Measurements from ENCODE around the gene SATL1. TPM values are rescaled to one million over a fixed set of nuclear protein-coding genes. Genes with fewer than 3 reads are reported as not detected.
"Not testable (repeated sequence)": the region's sequence is repeated elsewhere in the genome, so short reads cannot be mapped to it uniquely, and the experiment has no call there.

The SATL1 gene, protein sequence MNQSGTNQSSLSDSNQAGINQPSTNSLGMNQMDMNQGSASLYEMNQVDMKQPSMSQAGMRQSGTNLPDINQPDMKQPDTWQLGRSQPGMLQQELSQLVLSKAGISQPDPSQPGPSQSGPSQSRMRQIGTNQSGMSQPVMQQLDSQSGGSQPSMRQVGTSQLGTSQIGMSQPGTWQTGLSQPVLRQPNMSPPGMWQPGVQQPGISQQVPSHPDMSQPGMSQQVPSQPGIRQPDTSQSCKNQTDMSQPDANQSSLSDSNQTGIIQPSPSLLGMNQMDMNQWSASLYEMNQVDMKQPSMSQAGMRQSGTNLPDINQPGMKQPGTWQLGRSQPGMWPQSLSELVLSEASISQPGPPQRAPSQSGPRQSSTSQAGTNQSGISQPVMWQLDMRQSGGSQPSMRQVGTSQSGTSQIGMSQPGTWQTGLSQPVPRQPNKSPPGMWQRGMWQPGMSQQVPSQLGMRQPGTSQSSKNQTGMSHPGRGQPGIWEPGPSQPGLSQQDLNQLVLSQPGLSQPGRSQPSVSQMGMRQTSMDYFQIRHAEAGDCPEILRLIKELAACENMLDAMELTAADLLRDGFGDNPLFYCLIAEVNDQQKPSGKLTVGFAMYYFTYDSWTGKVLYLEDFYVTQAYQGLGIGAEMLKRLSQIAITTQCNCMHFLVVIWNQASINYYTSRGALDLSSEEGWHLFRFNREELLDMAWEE
- polyA plus RNA-seq (2013, experiment 1 of 4), result not detected
- not detected for polyA plus RNA-seq (2013, experiment 2 of 4)
- 0.11 TPM for polyA plus RNA-seq (2013, experiment 3 of 4)
- 0.12 TPM for polyA plus RNA-seq (2013, experiment 4 of 4)

DNA sequence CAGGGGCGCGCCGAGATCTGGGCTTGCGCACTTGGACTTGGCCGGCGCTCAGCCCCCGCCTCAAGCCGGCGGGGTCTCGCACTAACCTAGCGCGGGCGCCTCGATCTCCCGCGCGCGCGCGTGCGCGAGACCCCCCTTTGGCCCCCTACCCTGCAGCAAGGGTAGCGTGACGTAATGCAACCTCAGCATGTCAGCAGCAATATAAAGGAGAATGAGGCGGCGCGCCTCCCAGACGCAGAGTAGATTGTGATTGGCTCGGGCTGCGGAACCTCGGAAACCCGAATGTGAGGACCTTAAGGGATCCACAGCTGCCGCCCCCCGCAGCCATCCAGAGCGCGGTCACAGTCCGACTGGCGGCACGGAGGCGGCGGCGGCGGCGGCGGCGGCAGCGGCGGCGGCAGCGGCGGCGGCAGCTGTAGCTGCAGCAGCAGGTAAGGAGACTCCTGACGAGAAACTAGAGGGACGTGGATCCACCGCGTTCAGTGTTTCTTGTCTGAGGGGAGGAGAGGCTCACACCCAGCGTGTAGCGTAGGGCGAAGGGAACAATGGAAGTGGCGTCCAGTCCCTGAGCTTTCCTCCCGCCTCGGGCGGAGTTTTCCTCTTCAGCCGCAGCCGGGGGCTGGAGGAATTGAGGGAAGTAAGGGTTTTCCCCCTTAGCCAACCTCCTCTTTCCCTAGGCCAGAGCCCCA, at the start of gene SATL1, which contains the start of gene ZNF711:
Gene SATL1 (minus strand): TSS at position 19 of the 689 bp plus-strand sequence. CDS start 134,811 bp downstream, outside the sequence.
Gene ZNF711 (plus strand): TSS at position 231 of the 689 bp plus-strand sequence. CDS start 3,582 bp downstream, outside the sequence.
- Histone ChIP-seq H3K36me3 (ENCODE audit: control insufficient read depth, insufficient read depth, low read length) (no peaks in the 10 kb centered on the region), H3K27ac (ENCODE audit: insufficient read depth, low read depth, low read length, poor library complexity, severe bottlenecking) (peak within 1 kb of the TSS; percentile 92), H3K4me1 (ENCODE audit: control insufficient read depth, insufficient read depth, low read length) (no peaks in the 10 kb centered on the region), H3K4me3 (ENCODE audit: insufficient read depth, low read depth, low read length) (peak within 1 kb of the TSS; percentile 74), H3K9me3 (ENCODE audit: control insufficient read depth, low read length) (no peaks in the 10 kb centered on the region), H3K27me3 (ENCODE audit: control insufficient read depth, insufficient read depth, low read length, poor library complexity, severe bottlenecking) (peaks cover 5% of the 10 kb centered on the region)
- 0 to 1% methylated on average over 63 to 65 of the region's 65 CpGs for WGBS, 2 experiments

DNA sequence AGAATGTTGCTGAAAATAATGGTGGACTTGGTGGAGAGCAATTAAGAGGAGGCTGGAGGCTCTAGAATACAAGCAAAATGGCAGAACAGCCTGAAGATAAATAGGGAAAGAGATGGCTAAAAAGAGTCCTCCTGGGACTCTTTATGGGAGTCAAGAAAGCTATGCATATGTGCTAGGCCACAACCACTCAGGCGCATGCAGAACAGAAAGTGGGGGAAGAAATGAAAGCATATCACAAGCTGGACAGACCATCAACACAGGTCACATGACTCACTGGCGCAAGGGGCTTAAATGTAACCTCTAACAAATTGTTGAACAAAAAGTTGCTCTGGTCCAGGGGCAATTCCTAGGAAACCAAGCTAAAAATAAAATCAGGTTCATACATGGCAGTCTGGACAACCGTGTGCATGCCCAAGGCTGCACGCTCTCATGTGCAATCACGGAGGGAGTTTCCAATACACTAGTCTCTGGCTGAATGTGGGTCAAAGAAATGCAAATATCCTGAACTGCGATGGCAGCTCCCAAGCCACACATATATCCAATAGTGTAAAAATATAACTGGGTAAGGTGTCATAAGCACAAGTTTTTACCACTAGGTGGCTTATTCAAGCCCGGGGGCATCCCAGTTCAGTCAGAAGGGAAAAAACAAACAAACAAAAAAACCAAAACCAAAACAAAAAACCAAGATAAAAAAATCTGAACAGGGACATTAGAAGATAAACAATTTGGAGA, 45.6 kb upstream of the SATL1 start:
- H3K4me1 ChIP-seq (ENCODE audit: control insufficient read depth, insufficient read depth, low read length), result no peaks in the 10 kb centered on the region
- H3K4me3 ChIP-seq (ENCODE audit: insufficient read depth, low read depth, low read length), result no peak overlapping the region
- WGBS, 2 experiments, result 93 to 98% methylated on average over 5 to 6 of the region's 7 CpGs
- H3K27ac ChIP-seq (ENCODE audit: insufficient read depth, low read depth, low read length, poor library complexity, severe bottlenecking), result no peak overlapping the region
- H3K27me3 ChIP-seq (ENCODE audit: control insufficient read depth, insufficient read depth, low read length, poor library complexity, severe bottlenecking), result no peaks in the 10 kb centered on the region
- H3K36me3 ChIP-seq (ENCODE audit: control insufficient read depth, insufficient read depth, low read length), result no peaks in the 10 kb centered on the region
- H3K9me3 ChIP-seq (ENCODE audit: control insufficient read depth, low read length), result no peaks in the 10 kb centered on the region

GRCh38 chrX:85285286-85285685, 41.7 kb upstream of the SATL1 start:
- H3K4me3 ChIP-seq (ENCODE audit: insufficient read depth, low read depth, low read length); H3K27me3 ChIP-seq (ENCODE audit: control insufficient read depth, insufficient read depth, low read length, poor library complexity, severe bottlenecking); H3K27ac ChIP-seq (ENCODE audit: insufficient read depth, low read depth, low read length, poor library complexity, severe bottlenecking); H3K4me1 ChIP-seq (ENCODE audit: control insufficient read depth, insufficient read depth, low read length); H3K36me3 ChIP-seq (ENCODE audit: control insufficient read depth, insufficient read depth, low read length); H3K9me3 ChIP-seq (ENCODE audit: control insufficient read depth, low read length): not testable (repeated sequence)
- 85 to 100% methylated on average over 1 to 3 of the region's 6 CpGs for WGBS, 2 experiments

DNA sequence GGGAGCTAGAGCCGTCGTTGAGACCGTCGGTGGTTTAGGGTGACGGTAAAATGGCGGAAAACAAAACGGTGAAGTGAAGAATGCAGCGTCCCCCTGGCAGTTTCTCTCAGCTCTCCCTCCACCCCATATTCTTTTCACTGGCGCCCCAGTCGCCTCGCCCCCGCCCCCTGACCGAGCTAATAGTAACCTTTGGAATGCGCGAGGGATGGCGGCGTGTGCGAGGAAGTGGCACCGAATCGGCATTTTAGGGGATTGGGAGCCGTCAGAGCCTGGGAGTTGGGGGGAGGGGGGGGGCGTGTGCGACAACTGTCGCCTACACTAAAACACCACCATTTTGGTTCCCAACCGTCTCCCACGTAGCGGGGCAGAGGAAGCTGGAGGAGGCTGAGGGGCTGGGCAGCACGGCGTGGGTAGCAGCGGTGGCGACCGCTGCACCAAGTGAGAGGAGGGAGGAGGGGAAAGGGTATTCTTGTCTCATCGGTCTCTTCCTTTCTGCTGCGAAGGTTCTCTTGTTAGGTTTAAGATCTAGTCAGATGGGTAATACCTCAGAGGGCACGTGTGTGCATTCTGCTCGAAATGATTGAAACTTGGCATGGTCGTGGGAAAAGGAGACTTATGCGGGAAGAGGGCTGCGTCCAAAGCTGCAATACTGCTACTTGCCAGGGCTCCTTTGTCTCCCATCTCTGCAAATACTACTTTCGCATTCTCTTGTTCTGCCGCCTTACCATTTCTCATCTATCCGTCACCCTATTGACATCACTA, 1.1 kb upstream of the SATL1 start:
- Histone ChIP-seq H3K4me3 (ENCODE audit: insufficient read depth, low read depth, low read length) (peak overlapping the region; percentile 74), H3K9me3 (ENCODE audit: control insufficient read depth, low read length) (no peaks in the 10 kb centered on the region), H3K4me1 (ENCODE audit: control insufficient read depth, insufficient read depth, low read length) (no peaks in the 10 kb centered on the region), H3K36me3 (ENCODE audit: control insufficient read depth, insufficient read depth, low read length) (no peaks in the 10 kb centered on the region), H3K27ac (ENCODE audit: insufficient read depth, low read depth, low read length, poor library complexity, severe bottlenecking) (peak overlapping the region; percentile 92), H3K27me3 (ENCODE audit: control insufficient read depth, insufficient read depth, low read length, poor library complexity, severe bottlenecking) (peaks cover 5% of the 10 kb centered on the region)
- 0% methylated on average over 19 to 39 of the region's 42 CpGs for WGBS, 2 experiments

GRCh38 chrX:85243155-85243554, 424 bp downstream of the SATL1 start:
- H3K9me3 ChIP-seq (ENCODE audit: control insufficient read depth, low read length), result no peaks in the 10 kb centered on the region
- peak overlapping the region; percentile 74 for H3K4me3 ChIP-seq (ENCODE audit: insufficient read depth, low read depth, low read length)
- H3K4me1 ChIP-seq (ENCODE audit: control insufficient read depth, insufficient read depth, low read length), result no peaks in the 10 kb centered on the region
- no peaks in the 10 kb centered on the region for H3K36me3 ChIP-seq (ENCODE audit: control insufficient read depth, insufficient read depth, low read length)
- H3K27ac ChIP-seq (ENCODE audit: insufficient read depth, low read depth, low read length, poor library complexity, severe bottlenecking), result no peak overlapping the region
- peaks cover 5% of the 10 kb centered on the region for H3K27me3 ChIP-seq (ENCODE audit: control insufficient read depth, insufficient read depth, low read length, poor library complexity, severe bottlenecking)
- WGBS, 2 experiments, result 86 to 95% methylated on average over 1 of the region's 2 CpGs

DNA sequence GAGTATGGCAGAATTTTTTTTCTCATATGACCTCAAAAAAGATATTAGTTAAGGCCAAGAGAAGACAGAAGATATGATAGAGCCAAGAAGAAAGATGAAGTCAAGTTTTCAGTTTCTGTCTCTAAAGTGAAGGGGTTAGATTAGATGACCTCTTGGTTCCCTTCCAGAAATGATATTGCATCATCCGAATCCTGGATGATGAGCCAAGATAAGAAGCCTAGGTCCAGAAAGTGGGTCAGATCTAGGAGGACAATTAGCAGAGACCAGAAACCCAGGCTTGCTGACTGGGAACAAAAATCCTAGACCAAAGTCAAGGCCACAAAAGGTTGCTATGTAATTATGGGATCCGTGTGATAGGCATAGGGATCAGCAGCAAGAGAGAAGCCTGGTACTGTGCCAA, 20.2 kb downstream of the SATL1 start:
- H3K4me1 ChIP-seq (ENCODE audit: control insufficient read depth, insufficient read depth, low read length), result no peaks in the 10 kb centered on the region
- no peak overlapping the region for H3K4me3 ChIP-seq (ENCODE audit: insufficient read depth, low read depth, low read length)
- WGBS, 2 experiments, result 90 to 94% methylated on average over 2 of the region's 2 CpGs
- H3K27ac ChIP-seq (ENCODE audit: insufficient read depth, low read depth, low read length, poor library complexity, severe bottlenecking), result no peak overlapping the region
- H3K36me3 ChIP-seq (ENCODE audit: control insufficient read depth, insufficient read depth, low read length), result no peaks in the 10 kb centered on the region
- H3K9me3 ChIP-seq (ENCODE audit: control insufficient read depth, low read length), result no peaks in the 10 kb centered on the region
- H3K27me3 ChIP-seq (ENCODE audit: control insufficient read depth, insufficient read depth, low read length, poor library complexity, severe bottlenecking), result no peaks in the 10 kb centered on the region

DNA sequence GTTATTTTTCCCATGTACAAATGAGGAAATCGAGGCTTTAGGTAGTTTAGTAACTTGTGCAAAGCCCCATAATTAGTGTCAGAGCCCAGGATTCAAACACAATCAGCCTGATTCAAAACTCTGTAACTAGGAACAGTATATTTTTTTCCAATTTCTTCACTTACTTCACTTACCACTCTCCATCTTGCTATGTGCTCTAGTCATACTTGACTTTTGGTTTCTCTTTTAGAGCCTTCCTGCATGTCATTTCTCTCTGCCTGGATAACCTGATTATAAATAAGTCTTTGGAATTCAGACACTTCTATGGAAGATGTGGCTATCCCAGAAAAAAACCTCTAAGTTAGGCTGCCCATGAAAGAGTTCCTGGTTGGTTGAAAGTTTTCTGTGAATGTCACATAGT, 22.2 kb downstream of the SATL1 start:
- WGBS, 2 experiments, result 80 to 100% methylated on average over 1 of the region's 1 CpG

GRCh38 chrX:85215946-85216345, 27.6 kb downstream of the SATL1 start:
- no peak overlapping the region for H3K4me3 ChIP-seq (ENCODE audit: insufficient read depth, low read depth, low read length)
- no peaks in the 10 kb centered on the region for H3K27me3 ChIP-seq (ENCODE audit: control insufficient read depth, insufficient read depth, low read length, poor library complexity, severe bottlenecking)
- H3K27ac ChIP-seq (ENCODE audit: insufficient read depth, low read depth, low read length, poor library complexity, severe bottlenecking), result no peak overlapping the region
- H3K4me1 ChIP-seq (ENCODE audit: control insufficient read depth, insufficient read depth, low read length), result no peaks in the 10 kb centered on the region
- H3K9me3 ChIP-seq (ENCODE audit: control insufficient read depth, low read length), result no peaks in the 10 kb centered on the region
- WGBS, 2 experiments, result 94 to 100% methylated on average over 1 of the region's 1 CpG
- H3K36me3 ChIP-seq (ENCODE audit: control insufficient read depth, insufficient read depth, low read length), result no peaks in the 10 kb centered on the region

More for the DNA sequence above, 22.2 kb downstream of the SATL1 start:
- Histone ChIP-seq H3K27me3 (ENCODE audit: control insufficient read depth, insufficient read depth, low read length, poor library complexity, severe bottlenecking) (no peaks in the 10 kb centered on the region), H3K4me3 (ENCODE audit: insufficient read depth, low read depth, low read length) (no peak overlapping the region), H3K27ac (ENCODE audit: insufficient read depth, low read depth, low read length, poor library complexity, severe bottlenecking) (no peak overlapping the region), H3K36me3 (ENCODE audit: control insufficient read depth, insufficient read depth, low read length) (no peaks in the 10 kb centered on the region), H3K4me1 (ENCODE audit: control insufficient read depth, insufficient read depth, low read length) (no peaks in the 10 kb centered on the region), H3K9me3 (ENCODE audit: control insufficient read depth, low read length) (no peaks in the 10 kb centered on the region)

All from ectodermal cell (in vitro differentiated cells).